HCT116 (cell line): Measurements from ENCODE around the gene FYCO1.

ENCODE experiments used
- CEBPB ChIP-seq: IDR thresholded peaks from 2 replicates; pipeline ENCODE4 v1.6.1; 2012; ENCODE audit warnings: low read depth
- CTCF ChIP-seq, 3 experiments: fragments of 200-600 bp in 1 of 3; sonication (generic) in 1 of 3; IDR thresholded peaks in 2 of 3; conservative IDR thresholded peaks in 1 of 3; 2 replicates each; pipeline ENCODE4 v1.5.1; 2012 to 2017; ENCODE audit warnings: low read depth in 2 of 3, low read length in 2 of 3, antibody characterized with exemption in 1 of 3, borderline replicate concordance in 1 of 3, control low read depth in 1 of 3, mild to moderate bottlenecking in 1 of 3, mixed read lengths in 1 of 3, mixed run types in 1 of 3, moderate library complexity in 1 of 3; ENCODE audit not compliant: insufficient read depth in 1 of 3
- EGR1 ChIP-seq: IDR thresholded peaks from 2 replicates; pipeline ENCODE4 v1.6.1; 2012; ENCODE audit warnings: low read depth
- EZH2 ChIP-seq: fragments of 200-600 bp; sonication (generic); IDR thresholded peaks from 2 replicates; pipeline ENCODE4 v1.6.1; 2017; ENCODE audit warnings: antibody characterized with exemption, mixed run types
- FOSL1 ChIP-seq: IDR thresholded peaks from 2 replicates; pipeline ENCODE4 v1.6.1; 2012; ENCODE audit warnings: low read depth
- MAX ChIP-seq: IDR thresholded peaks from 2 replicates; pipeline ENCODE4 v1.6.1; 2012
- POLR2A ChIP-seq: IDR thresholded peaks from 2 replicates; pipeline ENCODE4 v1.7.0; 2011; ENCODE audit warnings: borderline replicate concordance; ENCODE audit not compliant: insufficient read depth, insufficient read length; ENCODE audit errors: extremely low read depth
- RAD21 ChIP-seq: IDR thresholded peaks from 2 replicates; pipeline ENCODE4 v1.6.1; 2012; ENCODE audit warnings: low read depth, mild to moderate bottlenecking
- REST ChIP-seq: IDR thresholded peaks from 2 replicates; pipeline ENCODE4 v1.6.1; 2012; ENCODE audit warnings: low read depth
- TCF7L2 ChIP-seq: IDR thresholded peaks from 2 replicates; pipeline ENCODE4 v1.7.0; 2011; ENCODE audit warnings: borderline replicate concordance, inconsistent platforms; ENCODE audit not compliant: insufficient read depth, insufficient read length; ENCODE audit errors: extremely low read depth
- ZBTB33 ChIP-seq: IDR thresholded peaks from 2 replicates; pipeline ENCODE4 v1.6.1; 2011; ENCODE audit warnings: mild to moderate bottlenecking, low read length, moderate library complexity; ENCODE audit not compliant: insufficient replicate concordance; ENCODE audit errors: extremely low read depth
- ZNF274 ChIP-seq: fragments of 200-500 bp; sonication (Bioruptor generic); IDR thresholded peaks from 2 replicates; pipeline ENCODE4 v1.6.1; 2014; ENCODE audit warnings: mild to moderate bottlenecking, low read depth, low read length, inconsistent platforms

- TF ChIP-seq CTCF (IDR thresholded peaks at IDR 0.05 in 2 of 3, conservative IDR thresholded peaks at IDR 0.05 in 1 of 3; ENCODE audit: borderline replicate concordance in 1 of 3, insufficient read depth in 1 of 3, low read depth in 2 of 3, low read length in 2 of 3) (no peak), RAD21 (no peak), EGR1 (no peak), CEBPB (no peak), FOSL1 (no peak), REST (no peak), ZBTB33 (no peak), TCF7L2 (no peak), EZH2 (no peak), ZNF274 (no peak), POLR2A (no peak), MAX (no peak)
Observed at GRCh38 chr3:45985532-45986302, 9.9 kb downstream of the FYCO1 start.
